ENCODE measurements around the gene TMEM179.

- TF ChIP-seq CTCF (IDR thresholded peaks at IDR 0.05): no peak
- TF ChIP-seq REST (IDR thresholded peaks at IDR 0.05; ENCODE audit: insufficient read depth in 1 of 2, low read depth in 2 of 2, low read length in 1 of 2): no peak
- TF ChIP-seq POLR2AphosphoS5 (IDR thresholded peaks at IDR 0.05; ENCODE audit: low read depth, low read length): no peak
- no peak for TF ChIP-seq SIN3A (IDR thresholded peaks at IDR 0.05; ENCODE audit: borderline replicate concordance, insufficient read depth, low read depth, low read length)
- TF ChIP-seq TCF7L2 (IDR thresholded peaks at IDR 0.05; ENCODE audit: low read depth, low read length): no peak
Measured at GRCh38 chr14:104593241-104593701, 11.3 kb downstream of the TMEM179 start.
